ENCODE measurements around the gene GCFC2. TPM values are rescaled to one million over a fixed set of nuclear protein-coding genes. Genes with fewer than 3 reads are reported as not detected.
"Not testable (repeated sequence)": the region's sequence is repeated elsewhere in the genome, so short reads cannot be mapped to it uniquely, and the experiment has no call there.

The GCFC2 gene
- polyA plus RNA-seq, 1 experiment: 16.8 TPM

DNA sequence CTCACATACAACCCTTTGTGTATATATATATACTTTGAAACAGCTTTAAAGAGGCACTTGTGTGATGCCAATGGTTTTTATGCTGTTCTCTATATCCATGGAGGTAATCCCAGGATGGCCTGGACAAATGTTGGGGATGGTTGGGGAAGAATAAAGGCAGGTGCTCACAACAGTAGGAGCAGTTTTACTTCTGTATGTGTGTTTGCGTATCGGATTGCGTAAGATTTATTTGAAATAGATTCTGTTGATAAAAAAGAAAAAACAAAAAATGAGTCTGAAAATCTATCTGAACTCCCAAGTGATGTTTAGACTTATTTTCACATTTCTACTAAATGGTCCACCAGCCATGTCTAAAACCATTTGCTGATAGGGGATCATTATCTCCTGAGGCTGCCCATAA, 34.8 kb downstream of the GCFC2 start:
- no peak for DNase-seq (ENCODE audit: low read depth, low spot score)
- no peaks in the 10 kb centered on the region for H3K9me3 ChIP-seq (ENCODE audit: control insufficient read depth, insufficient read depth, low read length)
- POLR2A ChIA-PET: no interaction called here
- no peaks in the 10 kb centered on the region for H3K27me3 ChIP-seq (ENCODE audit: control insufficient read depth, insufficient read depth, low read length)
- no peak overlapping the region for H3K4me3 ChIP-seq (ENCODE audit: low read depth, low read length)
- TF ChIP-seq, protein P1, sequence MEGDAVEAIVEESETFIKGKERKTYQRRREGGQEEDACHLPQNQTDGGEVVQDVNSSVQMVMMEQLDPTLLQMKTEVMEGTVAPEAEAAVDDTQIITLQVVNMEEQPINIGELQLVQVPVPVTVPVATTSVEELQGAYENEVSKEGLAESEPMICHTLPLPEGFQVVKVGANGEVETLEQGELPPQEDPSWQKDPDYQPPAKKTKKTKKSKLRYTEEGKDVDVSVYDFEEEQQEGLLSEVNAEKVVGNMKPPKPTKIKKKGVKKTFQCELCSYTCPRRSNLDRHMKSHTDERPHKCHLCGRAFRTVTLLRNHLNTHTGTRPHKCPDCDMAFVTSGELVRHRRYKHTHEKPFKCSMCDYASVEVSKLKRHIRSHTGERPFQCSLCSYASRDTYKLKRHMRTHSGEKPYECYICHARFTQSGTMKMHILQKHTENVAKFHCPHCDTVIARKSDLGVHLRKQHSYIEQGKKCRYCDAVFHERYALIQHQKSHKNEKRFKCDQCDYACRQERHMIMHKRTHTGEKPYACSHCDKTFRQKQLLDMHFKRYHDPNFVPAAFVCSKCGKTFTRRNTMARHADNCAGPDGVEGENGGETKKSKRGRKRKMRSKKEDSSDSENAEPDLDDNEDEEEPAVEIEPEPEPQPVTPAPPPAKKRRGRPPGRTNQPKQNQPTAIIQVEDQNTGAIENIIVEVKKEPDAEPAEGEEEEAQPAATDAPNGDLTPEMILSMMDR (IDR thresholded peaks at IDR 0.05; ENCODE audit: low read depth, low read length): no peak
- H3K27ac ChIP-seq (ENCODE audit: low read depth, low read length): no peak overlapping the region
- CTCF ChIA-PET: interaction anchor here (1.3 to 5.8 kb wide), 6 partner anchors 16 to 40 kb away, joined by 5 to 101 read pairs (median 10); no protein-coding TSS in a partner anchor

DNA sequence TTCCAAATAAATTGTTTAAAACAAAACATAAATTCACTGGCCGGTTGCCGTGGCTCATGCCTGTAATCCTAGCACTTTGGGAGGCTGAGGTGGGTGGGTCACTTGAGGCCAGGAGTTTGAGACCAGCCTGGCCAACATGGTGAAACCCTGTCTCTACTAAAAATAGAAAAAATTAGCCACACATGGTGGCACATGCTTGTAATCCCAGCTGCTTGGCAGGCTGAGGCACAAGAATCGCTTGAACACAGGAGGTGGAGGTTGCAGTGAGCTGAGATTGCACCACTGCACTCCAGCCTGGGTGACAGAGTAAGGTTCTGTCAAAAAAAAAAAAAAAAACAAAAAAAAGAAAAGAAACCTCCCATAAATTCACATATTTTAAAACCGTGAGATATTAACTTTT, 35.3 kb downstream of the GCFC2 start:
- CTCF ChIA-PET: interaction anchor here (0.7 to 5.8 kb wide), 4 partner anchors 17 to 40 kb away, joined by 4 to 101 read pairs (median 26); no protein-coding TSS in a partner anchor
- H3K9me3 ChIP-seq (ENCODE audit: control insufficient read depth, insufficient read depth, low read length); POLR2A ChIA-PET; H3K4me3 ChIP-seq (ENCODE audit: low read depth, low read length); H3K27me3 ChIP-seq (ENCODE audit: control insufficient read depth, insufficient read depth, low read length); H3K27ac ChIP-seq (ENCODE audit: low read depth, low read length); DNase-seq (ENCODE audit: low read depth, low spot score): not testable (repeated sequence)

DNA sequence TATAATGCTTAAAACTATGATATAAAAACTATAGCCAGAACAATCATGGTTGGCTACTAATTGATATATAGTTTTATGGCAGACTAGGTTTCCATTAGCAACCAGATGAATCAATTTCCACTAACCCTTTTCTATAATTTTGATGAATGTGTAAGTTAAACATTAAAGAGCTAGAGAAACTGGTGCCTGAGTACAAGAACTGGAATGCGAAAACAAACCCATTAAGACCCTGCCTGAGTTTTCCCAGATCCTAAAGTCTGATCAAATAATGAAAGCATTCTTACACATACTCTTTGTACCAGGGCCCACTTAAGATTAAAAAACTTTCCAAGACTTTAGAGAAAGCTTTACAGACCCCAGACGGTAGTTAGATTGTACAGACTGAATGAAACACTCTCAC, 42.8 kb downstream of the GCFC2 start:
- ChIA-PET CTCF (interaction anchor here (1.1 to 3.9 kb wide), 3 partner anchors 9 to 27 kb away, joined by 3 to 24 read pairs (median 20); partner anchors contain the start of gene MRPL19), POLR2A (no interaction called here)
- no peak overlapping the region for H3K4me3 ChIP-seq (ENCODE audit: low read depth, low read length)
- DNase-seq (ENCODE audit: low read depth, low spot score): no peak
- no peak overlapping the region for H3K27ac ChIP-seq (ENCODE audit: low read depth, low read length)
- TF ChIP-seq, protein P1 (IDR thresholded peaks at IDR 0.05; ENCODE audit: low read depth, low read length): no peak
- no peaks in the 10 kb centered on the region for H3K27me3 ChIP-seq (ENCODE audit: control insufficient read depth, insufficient read depth, low read length)
- H3K9me3 ChIP-seq (ENCODE audit: control insufficient read depth, insufficient read depth, low read length): no peaks in the 10 kb centered on the region

DNA sequence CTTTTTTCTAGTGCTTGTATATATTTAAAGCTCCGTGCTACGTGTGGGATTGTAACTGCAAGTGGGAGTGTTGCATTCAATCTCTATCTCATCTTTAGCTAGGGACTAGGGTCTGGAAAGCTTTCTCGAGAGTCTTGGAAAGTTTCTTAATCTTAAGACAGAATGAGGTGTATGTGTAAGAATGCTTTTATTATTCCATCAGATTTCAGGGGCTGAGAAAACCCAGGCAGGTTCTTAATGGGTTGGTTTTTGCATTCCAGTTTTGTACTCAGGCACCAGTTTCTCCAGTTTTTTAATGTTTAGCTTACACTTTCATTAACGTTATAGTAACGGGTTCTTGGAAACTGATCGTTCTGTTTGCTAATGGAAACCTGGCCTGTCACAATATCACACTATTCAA, 43.8 kb downstream of the GCFC2 start:
- CTCF ChIA-PET: interaction anchor here (1.1 to 3.0 kb wide), 3 partner anchors 10 to 39 kb away, joined by 3 to 24 read pairs (median 4); no protein-coding TSS in a partner anchor
- DNase-seq (ENCODE audit: low read depth, low spot score): no peak
- no peaks in the 10 kb centered on the region for H3K9me3 ChIP-seq (ENCODE audit: control insufficient read depth, insufficient read depth, low read length)
- TF ChIP-seq, protein P1 (IDR thresholded peaks at IDR 0.05; ENCODE audit: low read depth, low read length): no peak
- POLR2A ChIA-PET: no interaction called here
- no peak overlapping the region for H3K4me3 ChIP-seq (ENCODE audit: low read depth, low read length)
- H3K27ac ChIP-seq (ENCODE audit: low read depth, low read length): no peak overlapping the region
- no peaks in the 10 kb centered on the region for H3K27me3 ChIP-seq (ENCODE audit: control insufficient read depth, insufficient read depth, low read length)

DNA sequence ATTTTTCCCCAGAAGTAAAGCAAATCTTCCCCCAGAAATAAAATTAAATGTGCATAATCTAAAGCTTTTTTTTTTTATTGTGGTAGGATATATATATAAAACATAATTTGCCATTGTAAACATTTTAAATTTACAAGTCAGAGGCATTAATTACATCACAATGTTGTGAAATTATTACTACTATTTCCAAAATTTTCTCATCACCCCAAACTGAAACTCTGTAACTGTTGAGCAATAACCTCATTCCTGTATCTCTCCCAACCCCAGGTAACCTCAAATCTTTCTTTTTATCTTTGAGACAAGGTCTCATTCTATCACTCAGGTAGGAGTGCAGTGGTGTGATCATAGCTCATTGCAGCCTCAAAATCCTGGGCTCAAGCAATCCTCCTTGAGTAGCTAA, 52.9 kb downstream of the GCFC2 start:
- CTCF ChIA-PET: interaction anchor here (0.8 to 6.7 kb wide), 3 partner anchors 10 to 30 kb away, joined by 3 to 42 read pairs (median 4); no protein-coding TSS in a partner anchor

More for the DNA sequence above, 52.9 kb downstream of the GCFC2 start:
- H3K9me3 ChIP-seq (ENCODE audit: control insufficient read depth, insufficient read depth, low read length): no peaks in the 10 kb centered on the region
- H3K27me3 ChIP-seq (ENCODE audit: control insufficient read depth, insufficient read depth, low read length): no peaks in the 10 kb centered on the region
- H3K4me3 ChIP-seq (ENCODE audit: low read depth, low read length): no peak overlapping the region
- TF ChIP-seq, protein P1 (IDR thresholded peaks at IDR 0.05; ENCODE audit: low read depth, low read length): no peak
- DNase-seq (ENCODE audit: low read depth, low spot score): no peak
- no peak overlapping the region for H3K27ac ChIP-seq (ENCODE audit: low read depth, low read length)
- POLR2A ChIA-PET: no interaction called here

Data from AG04450 (cell line).